Nephron (organoid): ENCODE results near the gene CLCA4.

Experiments
- H3K27ac Mint-ChIP-seq, 3 experiments: 2 replicates each; pipeline ENCODE4 v1.8.0; 2020; ENCODE audit warnings: mixed read lengths in 3 of 3, mild to moderate bottlenecking in 2 of 3, moderate library complexity in 1 of 3
- H3K27me3 Mint-ChIP-seq: 2 replicates; pipeline ENCODE4 v1.8.0; 2021; ENCODE audit warnings: low read depth, mild to moderate bottlenecking, moderate library complexity, mixed read lengths
- H3K36me3 Mint-ChIP-seq: 2 replicates; pipeline ENCODE4 v1.8.0; 2020; ENCODE audit warnings: low read depth, mixed read lengths
- H3K4me1 Mint-ChIP-seq: 2 replicates; pipeline ENCODE4 v1.8.0; 2020; ENCODE audit warnings: mixed read lengths
- H3K4me3 Mint-ChIP-seq, 3 experiments: 2 replicates each; pipeline ENCODE4 v1.8.0; 2020; ENCODE audit warnings: mild to moderate bottlenecking in 3 of 3, mixed read lengths in 3 of 3, moderate library complexity in 2 of 3
- H3K9me3 Mint-ChIP-seq: 2 replicates; pipeline ENCODE4 v1.8.0; 2020; ENCODE audit warnings: mixed read lengths
- CTCF ChIP-seq, 3 experiments: fragments of 200-600 bp; sonication (generic); IDR thresholded peaks; one replicate each; pipeline ENCODE4 v1.5.0; 2021; ENCODE audit warnings: antibody characterized with exemption in 3 of 3; ENCODE audit not compliant: unreplicated experiment in 3 of 3

Gene CLCA4

DNA sequence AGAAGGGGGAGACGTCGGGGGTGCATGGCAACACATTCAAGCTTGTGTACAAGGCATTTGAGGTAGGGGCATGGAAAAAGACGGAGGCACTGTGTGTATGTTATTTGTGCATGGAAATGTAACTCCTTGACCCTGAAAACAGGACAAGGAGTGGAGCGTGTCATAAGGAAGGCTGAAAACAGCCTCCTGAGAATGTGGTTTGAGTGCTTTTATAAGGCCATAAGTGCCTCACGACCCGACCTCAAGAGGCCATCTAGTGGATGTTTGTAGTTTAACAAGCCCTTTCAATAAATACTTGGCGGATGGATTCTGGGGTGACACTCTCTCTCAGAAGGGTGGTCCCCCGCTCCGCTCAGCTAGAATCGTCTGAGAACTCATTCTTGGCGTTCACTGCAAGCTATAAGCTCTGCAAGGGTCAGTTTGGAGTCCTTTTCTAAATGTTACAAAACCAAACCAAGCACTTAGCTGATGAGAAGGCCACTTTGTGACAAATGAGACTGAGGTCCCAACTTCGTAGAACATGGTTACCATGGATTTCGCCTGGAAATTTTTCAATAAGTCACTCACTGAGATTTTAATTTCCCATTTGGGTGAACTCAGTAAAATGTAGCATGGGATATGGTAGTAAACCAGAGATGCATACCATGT lies 38.8 kb upstream of the CLCA4 start:
- Mint-ChIP-seq H3K9me3 (no peaks in the 10 kb centered on the region), H3K27ac (no peak overlapping the region), H3K4me1 (peaks cover 14% of the 10 kb centered on the region), H3K27me3 (peaks cover 16% of the 10 kb centered on the region), H3K4me3 (no peak overlapping the region), H3K36me3 (no peaks in the 10 kb centered on the region)
- TF ChIP-seq CTCF (IDR thresholded peaks at IDR 0.05; ENCODE audit: unreplicated experiment in 3 of 3) = peak; percentile 42 to 45 (median 44)

DNA sequence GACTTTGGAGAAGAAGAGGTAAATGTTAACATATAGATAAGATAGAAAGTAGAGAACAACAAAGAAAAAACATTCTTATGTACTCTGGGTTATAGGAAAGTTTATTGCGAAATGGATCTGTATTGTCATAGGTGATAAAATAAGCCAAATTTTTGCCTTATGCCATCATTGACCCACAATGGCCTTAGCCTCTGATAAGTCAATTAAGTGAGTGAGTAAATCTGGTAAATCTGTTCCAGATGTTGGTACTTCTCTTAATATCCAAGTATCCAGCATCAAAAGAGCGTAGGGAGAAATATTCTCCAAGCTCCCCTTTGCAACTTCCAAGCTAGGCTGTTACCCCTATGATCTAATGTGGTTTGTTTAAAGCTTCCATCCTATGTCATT lies 38.3 kb upstream of the CLCA4 start:
- H3K4me3 Mint-ChIP-seq = no peak overlapping the region
- H3K4me1 Mint-ChIP-seq = peaks cover 10% of the 10 kb centered on the region
- H3K27me3 Mint-ChIP-seq = peaks cover 11% of the 10 kb centered on the region
- no peaks in the 10 kb centered on the region for H3K36me3 Mint-ChIP-seq
- H3K9me3 Mint-ChIP-seq = no peaks in the 10 kb centered on the region
- no peak for TF ChIP-seq CTCF (IDR thresholded peaks at IDR 0.05; ENCODE audit: unreplicated experiment in 3 of 3)
- no peak overlapping the region for H3K27ac Mint-ChIP-seq

- Mint-ChIP-seq H3K27me3 (no peaks in the 10 kb centered on the region), H3K4me1 (no peaks in the 10 kb centered on the region), H3K27ac (no peak overlapping the region), H3K9me3 (no peaks in the 10 kb centered on the region), H3K36me3 (no peaks in the 10 kb centered on the region), H3K4me3 (no peak overlapping the region)
- TF ChIP-seq CTCF (IDR thresholded peaks at IDR 0.05; ENCODE audit: unreplicated experiment in 3 of 3) = no peak
These were observed 31.3 kb upstream of the CLCA4 start for GRCh38 chr1:86515597-86515996.

DNA sequence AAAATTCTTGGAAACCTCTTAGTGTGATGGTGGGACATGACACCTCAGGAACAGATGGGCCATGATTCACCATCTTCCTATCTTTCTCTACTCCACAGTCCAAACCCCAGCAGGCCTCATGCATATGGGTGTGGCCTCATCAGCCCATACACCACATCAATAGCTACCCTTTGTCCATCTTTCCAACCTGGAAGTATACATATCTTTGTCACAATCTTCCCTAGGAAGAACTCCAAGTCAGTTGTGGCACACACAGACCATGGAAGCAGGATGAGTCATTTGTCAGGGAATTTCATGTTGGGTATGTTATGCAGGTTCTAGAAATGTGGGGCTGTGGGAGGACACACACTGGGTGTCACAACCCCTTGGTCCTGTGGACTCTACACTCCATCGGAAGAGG lies 30.5 kb upstream of the CLCA4 start:
- H3K4me3 Mint-ChIP-seq = no peak overlapping the region
- H3K36me3 Mint-ChIP-seq = no peaks in the 10 kb centered on the region
- H3K27ac Mint-ChIP-seq = no peak overlapping the region
- no peaks in the 10 kb centered on the region for H3K27me3 Mint-ChIP-seq
- no peaks in the 10 kb centered on the region for H3K9me3 Mint-ChIP-seq
- TF ChIP-seq CTCF (IDR thresholded peaks at IDR 0.05; ENCODE audit: unreplicated experiment in 3 of 3) = no peak
- H3K4me1 Mint-ChIP-seq = no peaks in the 10 kb centered on the region

DNA sequence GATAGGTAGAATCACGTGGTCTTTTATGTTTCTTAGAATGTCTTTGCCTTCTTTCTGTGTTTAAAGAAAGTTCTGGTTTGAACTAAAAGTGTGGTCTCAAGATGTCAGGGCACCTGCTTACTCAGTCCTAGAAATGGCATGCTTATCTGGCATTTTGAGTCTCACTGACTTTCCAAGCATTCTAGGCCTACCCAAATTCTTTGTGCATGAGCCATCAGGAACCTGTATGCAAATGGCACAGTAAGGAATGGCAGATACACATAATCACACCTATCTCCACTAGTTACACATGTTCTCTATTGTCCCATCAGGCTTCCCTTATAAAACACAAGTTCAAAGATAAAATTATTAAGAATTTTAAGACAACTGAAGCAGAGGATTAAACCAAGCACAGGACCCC lies 29.5 kb upstream of the CLCA4 start:
- H3K27ac Mint-ChIP-seq = no peak overlapping the region
- no peaks in the 10 kb centered on the region for H3K36me3 Mint-ChIP-seq
- no peaks in the 10 kb centered on the region for H3K9me3 Mint-ChIP-seq
- TF ChIP-seq CTCF (IDR thresholded peaks at IDR 0.05; ENCODE audit: unreplicated experiment in 3 of 3) = no peak
- H3K4me1 Mint-ChIP-seq = no peaks in the 10 kb centered on the region
- no peaks in the 10 kb centered on the region for H3K27me3 Mint-ChIP-seq
- no peak overlapping the region for H3K4me3 Mint-ChIP-seq

GRCh38 chr1:86520789-86521521 lies 25.9 kb upstream of the CLCA4 start:
- H3K27me3 Mint-ChIP-seq = no peaks in the 10 kb centered on the region
- H3K27ac Mint-ChIP-seq = no peak overlapping the region
- H3K36me3 Mint-ChIP-seq = no peaks in the 10 kb centered on the region
- H3K9me3 Mint-ChIP-seq = no peaks in the 10 kb centered on the region
- no peaks in the 10 kb centered on the region for H3K4me1 Mint-ChIP-seq
- H3K4me3 Mint-ChIP-seq = no peak overlapping the region
- no peak for TF ChIP-seq CTCF (IDR thresholded peaks at IDR 0.05; ENCODE audit: unreplicated experiment in 3 of 3)
